ENCODE data around the gene CCDC198. TPM values are rescaled to one million over a fixed set of nuclear protein-coding genes. Genes with fewer than 3 reads are reported as not detected.

CCDC198 gene
- total RNA-seq, 2 donors from 2014 or later, result not detected

GRCh38 chr14:57526942-57527341, 33.3 kb upstream of the CCDC198 start:
- no peak overlapping the region for H3K27ac ChIP-seq (ENCODE audit: low read depth, low read length)
- H3K27me3 Mint-ChIP-seq (ENCODE audit: insufficient read depth), result peaks cover 12% of the 10 kb centered on the region
- no peaks in the 10 kb centered on the region for H3K36me3 Mint-ChIP-seq (ENCODE audit: low read depth)
- no peaks in the 10 kb centered on the region for H3K4me1 ChIP-seq (ENCODE audit: control insufficient read depth, insufficient read depth, low read length)
- H3K9ac ChIP-seq (ENCODE audit: extremely low read depth, low read length, poor library complexity, severe bottlenecking), result no peak overlapping the region
- peaks cover 13% of the 10 kb centered on the region for H3K27me3 ChIP-seq (ENCODE audit: control insufficient read depth, insufficient read depth, low read length, poor library complexity, severe bottlenecking)
- TF ChIP-seq CTCF (conservative IDR thresholded peaks at IDR 0.05), result peak; percentile 82
- peak; percentile 86 for DNase-seq
- H3K4me1 Mint-ChIP-seq, result no peaks in the 10 kb centered on the region
- H3K27ac Mint-ChIP-seq, result no peak overlapping the region
- no peak overlapping the region for H3K4me3 Mint-ChIP-seq
- peaks cover 12% of the 10 kb centered on the region for H3K9me3 Mint-ChIP-seq
- H3K4me3 ChIP-seq (ENCODE audit: low read length), result no peak overlapping the region
- peaks cover 19% of the 10 kb centered on the region for H3K9me3 ChIP-seq (ENCODE audit: control insufficient read depth, low read length)
- no peaks in the 10 kb centered on the region for H3K36me3 ChIP-seq (ENCODE audit: control insufficient read depth, insufficient read depth, low read length)
- WGBS, 2 experiments (ENCODE audit: insufficient coverage in 1 of 2, insufficient read length in 1 of 2), result 50 to 63% methylated on average over 1 to 3 of the region's 3 CpGs

- peaks cover 36% of the 10 kb centered on the region for H3K9me3 Mint-ChIP-seq
- H3K9me3 ChIP-seq (ENCODE audit: control insufficient read depth, low read length), result peaks cover 31% of the 10 kb centered on the region
- no peak overlapping the region for H3K4me3 Mint-ChIP-seq
- no peak for DNase-seq
- no peaks in the 10 kb centered on the region for H3K27me3 ChIP-seq (ENCODE audit: control insufficient read depth, insufficient read depth, low read length, poor library complexity, severe bottlenecking)
- peaks cover 7% of the 10 kb centered on the region for H3K4me1 Mint-ChIP-seq
- no peaks in the 10 kb centered on the region for H3K36me3 ChIP-seq (ENCODE audit: control insufficient read depth, insufficient read depth, low read length)
- no peak for TF ChIP-seq CTCF (conservative IDR thresholded peaks at IDR 0.05)
- no peak overlapping the region for H3K9ac ChIP-seq (ENCODE audit: extremely low read depth, low read length, poor library complexity, severe bottlenecking)
- no peak overlapping the region for H3K4me3 ChIP-seq (ENCODE audit: low read length)
- no peak overlapping the region for H3K27ac ChIP-seq (ENCODE audit: low read depth, low read length)
- no peaks in the 10 kb centered on the region for H3K27me3 Mint-ChIP-seq (ENCODE audit: insufficient read depth)
- no peak overlapping the region for H3K27ac Mint-ChIP-seq
- no peaks in the 10 kb centered on the region for H3K4me1 ChIP-seq (ENCODE audit: control insufficient read depth, insufficient read depth, low read length)
- no peaks in the 10 kb centered on the region for H3K36me3 Mint-ChIP-seq (ENCODE audit: low read depth)
These were observed 25.4 kb upstream of the CCDC198 start for GRCh38 chr14:57519043-57519442.

- Histone ChIP-seq H3K27me3 (ENCODE audit: control insufficient read depth, insufficient read depth, low read length, poor library complexity, severe bottlenecking) (no peaks in the 10 kb centered on the region), H3K9me3 (ENCODE audit: control insufficient read depth, low read length) (peaks cover 8% of the 10 kb centered on the region), H3K9ac (ENCODE audit: extremely low read depth, low read length, poor library complexity, severe bottlenecking) (no peak overlapping the region), H3K4me1 (ENCODE audit: control insufficient read depth, insufficient read depth, low read length) (no peaks in the 10 kb centered on the region), H3K27ac (ENCODE audit: low read depth, low read length) (no peak overlapping the region), H3K36me3 (ENCODE audit: control insufficient read depth, insufficient read depth, low read length) (no peaks in the 10 kb centered on the region), H3K4me3 (ENCODE audit: low read length) (no peak overlapping the region)
- peaks cover 7% of the 10 kb centered on the region for H3K4me1 Mint-ChIP-seq
- H3K36me3 Mint-ChIP-seq (ENCODE audit: low read depth), result no peaks in the 10 kb centered on the region
- no peaks in the 10 kb centered on the region for H3K27me3 Mint-ChIP-seq (ENCODE audit: insufficient read depth)
- H3K4me3 Mint-ChIP-seq, result no peak overlapping the region
- no peak for DNase-seq
- peaks cover 9% of the 10 kb centered on the region for H3K9me3 Mint-ChIP-seq
- no peak overlapping the region for H3K27ac Mint-ChIP-seq
- 69 to 77% methylated on average over 2 of the region's 3 CpGs for WGBS, 2 experiments (ENCODE audit: insufficient coverage in 1 of 2, insufficient read length in 1 of 2)
- no peak for TF ChIP-seq CTCF (conservative IDR thresholded peaks at IDR 0.05)
These were observed 18.6 kb upstream of the CCDC198 start for GRCh38 chr14:57512220-57512619.
